ENCODE measurements around the gene PTP4A1.

DNA sequence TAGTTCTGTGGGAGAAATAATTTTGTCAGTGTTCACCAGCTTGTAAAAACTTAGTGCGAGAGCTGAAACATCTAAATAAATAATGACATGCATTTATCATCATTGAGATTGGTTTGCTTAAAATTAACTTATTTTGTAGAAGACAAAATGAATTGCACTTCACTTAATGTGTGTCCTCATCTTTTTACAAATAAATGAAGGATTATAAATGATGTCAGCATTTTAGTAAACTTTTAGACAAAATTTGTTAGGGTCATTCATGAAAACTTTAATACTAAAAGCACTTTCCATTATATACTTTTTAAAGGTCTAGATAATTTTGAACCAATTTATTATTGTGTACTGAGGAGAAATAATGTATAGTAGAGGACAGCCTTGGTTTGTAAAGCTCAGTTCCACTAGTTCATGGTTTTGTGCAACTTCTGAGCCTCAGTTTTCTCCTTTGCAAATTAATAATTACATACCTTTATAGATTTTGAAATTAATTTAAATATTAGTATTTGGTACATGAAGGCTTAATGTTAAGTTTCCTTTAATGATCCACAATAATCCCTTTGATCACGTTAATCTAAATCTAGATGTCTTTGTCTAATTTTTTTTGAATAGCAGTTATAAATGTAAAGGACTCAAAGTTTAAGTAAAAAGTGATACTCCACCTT, 9.2 kb downstream of the PTP4A1 start:
- TF ChIP-seq, protein P1, sequence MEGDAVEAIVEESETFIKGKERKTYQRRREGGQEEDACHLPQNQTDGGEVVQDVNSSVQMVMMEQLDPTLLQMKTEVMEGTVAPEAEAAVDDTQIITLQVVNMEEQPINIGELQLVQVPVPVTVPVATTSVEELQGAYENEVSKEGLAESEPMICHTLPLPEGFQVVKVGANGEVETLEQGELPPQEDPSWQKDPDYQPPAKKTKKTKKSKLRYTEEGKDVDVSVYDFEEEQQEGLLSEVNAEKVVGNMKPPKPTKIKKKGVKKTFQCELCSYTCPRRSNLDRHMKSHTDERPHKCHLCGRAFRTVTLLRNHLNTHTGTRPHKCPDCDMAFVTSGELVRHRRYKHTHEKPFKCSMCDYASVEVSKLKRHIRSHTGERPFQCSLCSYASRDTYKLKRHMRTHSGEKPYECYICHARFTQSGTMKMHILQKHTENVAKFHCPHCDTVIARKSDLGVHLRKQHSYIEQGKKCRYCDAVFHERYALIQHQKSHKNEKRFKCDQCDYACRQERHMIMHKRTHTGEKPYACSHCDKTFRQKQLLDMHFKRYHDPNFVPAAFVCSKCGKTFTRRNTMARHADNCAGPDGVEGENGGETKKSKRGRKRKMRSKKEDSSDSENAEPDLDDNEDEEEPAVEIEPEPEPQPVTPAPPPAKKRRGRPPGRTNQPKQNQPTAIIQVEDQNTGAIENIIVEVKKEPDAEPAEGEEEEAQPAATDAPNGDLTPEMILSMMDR (IDR thresholded peaks at IDR 0.05) = no peak
- TF ChIP-seq MYC (IDR thresholded peaks at IDR 0.05; ENCODE audit: borderline replicate concordance, low read length) = no peak

Data from A549 (cell line).